Measurements from ENCODE around the gene MX1. TPM values are rescaled to one million over a fixed set of nuclear protein-coding genes. Genes with fewer than 3 reads are reported as not detected.
A peak's percentile ranks its signal among the peaks of the same experiment; 100 is the strongest.

The MX1 gene
- total and polyA plus RNA-seq, 2 donors (not counting 1 experiment from before 2014, with no cell fraction given): 10.3 to 17.5 TPM

- Histone ChIP-seq H3K79me2 (ENCODE audit: control insufficient read depth, insufficient read depth, low read length) (no peaks in the 10 kb centered on the region), H3K27me3 (ENCODE audit: control insufficient read depth, insufficient read depth, low read length) (no peaks in the 10 kb centered on the region), H3K4me3 (replicated peaks in 1 of 4; ENCODE audit: control extremely low read depth in 1 of 4, insufficient read depth in 1 of 4, low read depth in 3 of 4, low read length in 4 of 4) (no peak overlapping the region), H3K36me3 (ENCODE audit: control insufficient read depth, insufficient read depth, low read length) (no peaks in the 10 kb centered on the region), H3K4me1 (ENCODE audit: control insufficient read depth, extremely low read depth, insufficient read depth, low read length) (no peaks in the 10 kb centered on the region), H3K9ac (ENCODE audit: insufficient read depth, low read length) (no peak overlapping the region), H2AFZ (ENCODE audit: low read length) (no peak overlapping the region), H3K9me3 (ENCODE audit: control insufficient read depth, insufficient read depth, low read depth, low read length) (no peaks in the 10 kb centered on the region), H3K4me2 (ENCODE audit: extremely low read depth, insufficient read depth, low read length) (no peak overlapping the region), H4K20me1 (ENCODE audit: control insufficient read depth, extremely low read depth, insufficient read depth, low read length) (no peaks in the 10 kb centered on the region), H3K27ac (ENCODE audit: insufficient read depth, low read length) (no peak overlapping the region)
- TF ChIP-seq CTCF (conservative IDR thresholded peaks at IDR 0.05 in 1 of 2, IDR thresholded peaks at IDR 0.05 in 1 of 2; ENCODE audit: low read depth in 1 of 2, low read length in 2 of 2) (no peak), EZH2 (IDR thresholded peaks at IDR 0.05; ENCODE audit: low read length, missing control alignments) (no peak)
- peak; percentile 14 to 95 for DNase-seq (ENCODE audit: low read depth in 2 of 2)
These were observed 56.3 kb downstream of the MX1 start for GRCh38 chr21:41482301-41482700.

DNA sequence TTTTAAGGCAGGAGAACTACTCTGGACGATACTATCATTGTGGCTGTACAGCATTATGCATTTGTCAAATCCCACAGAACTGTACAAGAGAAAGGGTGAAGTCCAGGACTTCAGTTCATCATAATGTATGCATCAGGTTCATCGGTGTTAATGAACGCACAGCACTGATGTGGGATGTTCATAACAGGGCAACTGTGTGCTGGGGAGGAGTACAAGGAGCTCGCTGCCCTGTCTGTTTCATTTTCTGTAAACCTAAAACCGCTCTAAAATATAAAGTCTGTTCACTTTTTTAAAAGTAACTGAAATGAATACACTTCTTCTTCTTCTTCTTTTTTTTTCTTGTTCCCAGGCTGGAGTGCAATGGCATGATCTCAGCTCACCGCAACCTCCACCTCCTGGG lies 56.9 kb downstream of the MX1 start:
- DNase-seq (ENCODE audit: low read depth in 2 of 2): no peak
- Histone ChIP-seq H3K27me3 (ENCODE audit: control insufficient read depth, insufficient read depth, low read length) (no peaks in the 10 kb centered on the region), H4K20me1 (ENCODE audit: control insufficient read depth, extremely low read depth, insufficient read depth, low read length) (no peaks in the 10 kb centered on the region), H3K4me3 (replicated peaks in 1 of 4; ENCODE audit: control extremely low read depth in 1 of 4, insufficient read depth in 1 of 4, low read depth in 3 of 4, low read length in 4 of 4) (no peak overlapping the region), H3K9ac (ENCODE audit: insufficient read depth, low read length) (no peak overlapping the region), H3K9me3 (ENCODE audit: control insufficient read depth, insufficient read depth, low read depth, low read length) (no peaks in the 10 kb centered on the region), H3K4me2 (ENCODE audit: extremely low read depth, insufficient read depth, low read length) (no peak overlapping the region), H3K36me3 (ENCODE audit: control insufficient read depth, insufficient read depth, low read length) (no peaks in the 10 kb centered on the region), H2AFZ (ENCODE audit: low read length) (no peak overlapping the region), H3K79me2 (ENCODE audit: control insufficient read depth, insufficient read depth, low read length) (no peaks in the 10 kb centered on the region), H3K27ac (ENCODE audit: insufficient read depth, low read length) (no peak overlapping the region), H3K4me1 (ENCODE audit: control insufficient read depth, extremely low read depth, insufficient read depth, low read length) (no peaks in the 10 kb centered on the region)
- no peak for TF ChIP-seq EZH2 (IDR thresholded peaks at IDR 0.05; ENCODE audit: low read length, missing control alignments)
- TF ChIP-seq CTCF (conservative IDR thresholded peaks at IDR 0.05 in 1 of 2, IDR thresholded peaks at IDR 0.05 in 1 of 2; ENCODE audit: low read depth in 1 of 2, low read length in 2 of 2): no peak

- Histone ChIP-seq H3K79me2 (ENCODE audit: control insufficient read depth, insufficient read depth, low read length) (no peaks in the 10 kb centered on the region), H2AFZ (ENCODE audit: low read length) (no peak overlapping the region), H3K36me3 (ENCODE audit: control insufficient read depth, insufficient read depth, low read length) (no peaks in the 10 kb centered on the region), H4K20me1 (ENCODE audit: control insufficient read depth, extremely low read depth, insufficient read depth, low read length) (no peaks in the 10 kb centered on the region), H3K4me1 (ENCODE audit: control insufficient read depth, extremely low read depth, insufficient read depth, low read length) (no peaks in the 10 kb centered on the region), H3K27me3 (ENCODE audit: control insufficient read depth, insufficient read depth, low read length) (no peaks in the 10 kb centered on the region), H3K9me3 (ENCODE audit: control insufficient read depth, insufficient read depth, low read depth, low read length) (no peaks in the 10 kb centered on the region), H3K9ac (ENCODE audit: insufficient read depth, low read length) (no peak overlapping the region), H3K4me2 (ENCODE audit: extremely low read depth, insufficient read depth, low read length) (no peak overlapping the region), H3K4me3 (replicated peaks in 1 of 4; ENCODE audit: control extremely low read depth in 1 of 4, insufficient read depth in 1 of 4, low read depth in 3 of 4, low read length in 4 of 4) (no peak overlapping the region), H3K27ac (ENCODE audit: insufficient read depth, low read length) (no peak overlapping the region)
- DNase-seq (ENCODE audit: low read depth in 2 of 2): no peak
- TF ChIP-seq EZH2 (IDR thresholded peaks at IDR 0.05; ENCODE audit: low read length, missing control alignments): no peak
- no peak for TF ChIP-seq CTCF (conservative IDR thresholded peaks at IDR 0.05 in 1 of 2, IDR thresholded peaks at IDR 0.05 in 1 of 2; ENCODE audit: low read depth in 1 of 2, low read length in 2 of 2)
These were observed 57.4 kb downstream of the MX1 start for GRCh38 chr21:41483415-41483814.
